Loucy (cell line): Measurements from ENCODE around the gene TMEFF1.

ENCODE experiments used
- H2AFZ ChIP-seq: fragments of 200-600 bp; sonication (generic); 2 replicates; pipeline ENCODE4 v1.6.0; 2016; ENCODE audit warnings: antibody characterized with exemption, mild to moderate bottlenecking, low read length, moderate library complexity
- H3F3A ChIP-seq: fragments of 200-600 bp; 2 replicates; pipeline ENCODE4 v1.6.0; 2016; ENCODE audit warnings: antibody characterized with exemption, low read depth, mild to moderate bottlenecking
- H3K27me3 ChIP-seq: fragments of 200-600 bp; sonication (generic); 2 replicates; pipeline ENCODE4 v1.6.1; 2014; ENCODE audit warnings: low read length, mild to moderate bottlenecking; ENCODE audit not compliant: insufficient read depth, poor library complexity, severe bottlenecking
- H3K36me3 ChIP-seq: fragments of 200-600 bp; sonication (generic); 2 replicates; pipeline ENCODE4 v1.6.1; 2016; ENCODE audit warnings: low read length; ENCODE audit not compliant: insufficient read depth
- H3K4me1 ChIP-seq: fragments of 200-600 bp; sonication (generic); 2 replicates; pipeline ENCODE4 v1.5.1; 2014; ENCODE audit warnings: low read length, mild to moderate bottlenecking; ENCODE audit not compliant: insufficient read depth, poor library complexity, severe bottlenecking
- H3K4me2 ChIP-seq: fragments of 200-600 bp; sonication (generic); 2 replicates; pipeline ENCODE4 v1.6.0; 2014; ENCODE audit warnings: antibody characterized with exemption, low read length, low read depth, mild to moderate bottlenecking; ENCODE audit not compliant: poor library complexity, severe bottlenecking
- H3K4me3 ChIP-seq: fragments of 200-600 bp; sonication (generic); 2 replicates; pipeline ENCODE4 v1.5.1; 2014; ENCODE audit warnings: low read length, mild to moderate bottlenecking, mixed read lengths; ENCODE audit not compliant: poor library complexity, severe bottlenecking
- H3K79me2 ChIP-seq: fragments of 200-600 bp; sonication (generic); 2 replicates; pipeline ENCODE4 v1.6.1; 2014; ENCODE audit warnings: low read length; ENCODE audit not compliant: insufficient read depth
- H3K9ac ChIP-seq: fragments of 200-600 bp; sonication (generic); 2 replicates; pipeline ENCODE4 v1.6.0; 2014; ENCODE audit warnings: mild to moderate bottlenecking, low read depth, low read length, moderate library complexity; ENCODE audit not compliant: poor library complexity, severe bottlenecking
- H3K9me2 ChIP-seq: fragments of 200-600 bp; sonication (generic); replicated peaks from 2 replicates; pipeline ENCODE4 v1.6.1; 2016; ENCODE audit warnings: low read depth, low read length, mixed read lengths
- H3K9me3 ChIP-seq: fragments of 200-600 bp; sonication (generic); 2 replicates; pipeline ENCODE4 v1.6.1; 2014; ENCODE audit warnings: mild to moderate bottlenecking, antibody characterized with exemption, low read length, low read depth; ENCODE audit not compliant: insufficient read depth
- H4K20me1 ChIP-seq: fragments of 200-600 bp; sonication (generic); 2 replicates; pipeline ENCODE4 v1.6.0; 2014; ENCODE audit warnings: antibody characterized with exemption, low read length, mild to moderate bottlenecking; ENCODE audit not compliant: insufficient read depth, poor library complexity, severe bottlenecking
- EZH2phosphoT487 ChIP-seq: fragments of 200-600 bp; IDR thresholded peaks from 2 replicates; pipeline ENCODE4 v1.6.1; 2018; ENCODE audit warnings: antibody characterized with exemption, mild to moderate bottlenecking, moderate library complexity, borderline replicate concordance
- TF ChIP-seq, protein P1 (sequence below): fragments of 200-600 bp; sonication (generic); conservative IDR thresholded peaks from 2 replicates; pipeline ENCODE4 v1.5.1; 2014; ENCODE audit warnings: mild to moderate bottlenecking, antibody characterized with exemption, low read length

Gene TMEFF1

GRCh38 chr9:100589582-100589981, 116.6 kb downstream of the TMEFF1 start:
- no peaks in the 10 kb centered on the region for H3K36me3 ChIP-seq
- H3K27me3 ChIP-seq: no peaks in the 10 kb centered on the region
- H3F3A ChIP-seq: no peaks in the 10 kb centered on the region
- no peaks in the 10 kb centered on the region for H3K79me2 ChIP-seq
- no peaks in the 10 kb centered on the region for H4K20me1 ChIP-seq
- no peak overlapping the region for H3K4me2 ChIP-seq
- no peaks in the 10 kb centered on the region for H3K9me2 ChIP-seq
- no peak overlapping the region for H3K4me3 ChIP-seq
- no peaks in the 10 kb centered on the region for H3K4me1 ChIP-seq
- no peaks in the 10 kb centered on the region for H3K9me3 ChIP-seq
- H2AFZ ChIP-seq: no peak overlapping the region
- no peak overlapping the region for H3K9ac ChIP-seq
- TF ChIP-seq, protein P1, sequence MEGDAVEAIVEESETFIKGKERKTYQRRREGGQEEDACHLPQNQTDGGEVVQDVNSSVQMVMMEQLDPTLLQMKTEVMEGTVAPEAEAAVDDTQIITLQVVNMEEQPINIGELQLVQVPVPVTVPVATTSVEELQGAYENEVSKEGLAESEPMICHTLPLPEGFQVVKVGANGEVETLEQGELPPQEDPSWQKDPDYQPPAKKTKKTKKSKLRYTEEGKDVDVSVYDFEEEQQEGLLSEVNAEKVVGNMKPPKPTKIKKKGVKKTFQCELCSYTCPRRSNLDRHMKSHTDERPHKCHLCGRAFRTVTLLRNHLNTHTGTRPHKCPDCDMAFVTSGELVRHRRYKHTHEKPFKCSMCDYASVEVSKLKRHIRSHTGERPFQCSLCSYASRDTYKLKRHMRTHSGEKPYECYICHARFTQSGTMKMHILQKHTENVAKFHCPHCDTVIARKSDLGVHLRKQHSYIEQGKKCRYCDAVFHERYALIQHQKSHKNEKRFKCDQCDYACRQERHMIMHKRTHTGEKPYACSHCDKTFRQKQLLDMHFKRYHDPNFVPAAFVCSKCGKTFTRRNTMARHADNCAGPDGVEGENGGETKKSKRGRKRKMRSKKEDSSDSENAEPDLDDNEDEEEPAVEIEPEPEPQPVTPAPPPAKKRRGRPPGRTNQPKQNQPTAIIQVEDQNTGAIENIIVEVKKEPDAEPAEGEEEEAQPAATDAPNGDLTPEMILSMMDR: no peak
- no peak for TF ChIP-seq EZH2phosphoT487

GRCh38 chr9:100590481-100590880, 117.5 kb downstream of the TMEFF1 start:
- no peaks in the 10 kb centered on the region for H4K20me1 ChIP-seq
- H3K4me2 ChIP-seq: no peak overlapping the region
- H3K27me3 ChIP-seq: no peaks in the 10 kb centered on the region
- H3K4me3 ChIP-seq: no peak overlapping the region
- no peaks in the 10 kb centered on the region for H3F3A ChIP-seq
- H3K36me3 ChIP-seq: no peaks in the 10 kb centered on the region
- H3K9ac ChIP-seq: no peak overlapping the region
- no peaks in the 10 kb centered on the region for H3K9me2 ChIP-seq
- no peaks in the 10 kb centered on the region for H3K79me2 ChIP-seq
- H3K9me3 ChIP-seq: no peaks in the 10 kb centered on the region
- no peak overlapping the region for H2AFZ ChIP-seq
- H3K4me1 ChIP-seq: no peaks in the 10 kb centered on the region
- no peak for TF ChIP-seq EZH2phosphoT487
- TF ChIP-seq, protein P1: no peak

DNA sequence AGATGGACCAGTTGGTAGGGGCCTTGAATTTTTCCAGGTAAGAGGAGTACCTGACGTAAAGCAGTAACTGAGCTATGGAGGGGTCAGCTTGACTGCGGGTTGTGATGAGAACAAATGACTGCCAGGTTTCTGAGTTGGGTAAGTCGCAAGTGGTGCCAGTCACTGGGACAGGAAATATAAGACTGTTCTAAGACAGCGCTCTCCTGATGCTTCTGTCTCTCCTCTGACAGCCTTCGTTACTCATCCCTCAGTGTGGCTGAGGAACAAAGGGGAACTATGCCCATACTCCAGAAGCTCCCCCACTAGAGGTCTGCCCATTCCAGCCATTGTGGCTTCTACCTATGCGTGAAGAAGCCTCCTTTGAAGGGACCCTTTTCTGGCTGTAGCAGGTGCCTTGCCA, 118.2 kb downstream of the TMEFF1 start:
- no peak overlapping the region for H3K9ac ChIP-seq
- no peaks in the 10 kb centered on the region for H4K20me1 ChIP-seq
- no peaks in the 10 kb centered on the region for H3K27me3 ChIP-seq
- H3K4me1 ChIP-seq: no peaks in the 10 kb centered on the region
- no peak overlapping the region for H3K4me2 ChIP-seq
- no peak overlapping the region for H3K4me3 ChIP-seq
- no peaks in the 10 kb centered on the region for H3K36me3 ChIP-seq
- TF ChIP-seq, protein P1: no peak
- no peak for TF ChIP-seq EZH2phosphoT487
- H3K9me2 ChIP-seq: no peaks in the 10 kb centered on the region
- no peaks in the 10 kb centered on the region for H3K9me3 ChIP-seq
- no peaks in the 10 kb centered on the region for H3F3A ChIP-seq
- no peaks in the 10 kb centered on the region for H3K79me2 ChIP-seq
- H2AFZ ChIP-seq: no peak overlapping the region
